Measurements from ENCODE around the gene MT1G.

DNA sequence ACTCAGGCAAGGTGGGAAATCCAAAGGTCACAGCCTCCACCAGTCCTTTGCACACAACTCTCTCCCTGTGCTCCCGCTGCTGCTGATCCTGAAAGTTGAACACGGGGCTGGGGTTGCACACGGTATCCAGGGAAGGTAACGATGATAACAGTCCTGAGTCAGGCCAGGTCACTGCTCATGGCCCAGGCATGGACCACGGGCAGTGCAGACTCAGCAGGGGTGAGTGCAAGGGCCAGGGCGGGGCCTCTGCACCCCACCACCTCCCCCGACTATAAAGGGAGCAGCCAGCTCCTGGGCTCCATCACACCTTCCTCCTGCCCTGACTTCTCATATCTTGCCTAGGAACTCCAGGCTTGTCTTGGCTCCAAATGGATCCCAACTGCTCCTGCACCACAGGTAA, 16.3 kb downstream of the MT1G start, which contains the start of gene MT1B:
- TF ChIP-seq CTCF (IDR thresholded peaks at IDR 0.05) (no peak), POLR2A (IDR thresholded peaks at IDR 0.05) (no peak)

Data from heart left ventricle (tissue), 13 donors.